GM19240 (cell line): ENCODE data around the gene TP53TG5.
A peak's percentile ranks its signal among the peaks of the same experiment; 100 is the strongest.

Source experiments
- DNase-seq: peaks from one replicate; pipeline ENCODE4 v3.0.0; 2011; ENCODE audit warnings: low spot score; ENCODE audit not compliant: insufficient read length

The TP53TG5 gene

DNA sequence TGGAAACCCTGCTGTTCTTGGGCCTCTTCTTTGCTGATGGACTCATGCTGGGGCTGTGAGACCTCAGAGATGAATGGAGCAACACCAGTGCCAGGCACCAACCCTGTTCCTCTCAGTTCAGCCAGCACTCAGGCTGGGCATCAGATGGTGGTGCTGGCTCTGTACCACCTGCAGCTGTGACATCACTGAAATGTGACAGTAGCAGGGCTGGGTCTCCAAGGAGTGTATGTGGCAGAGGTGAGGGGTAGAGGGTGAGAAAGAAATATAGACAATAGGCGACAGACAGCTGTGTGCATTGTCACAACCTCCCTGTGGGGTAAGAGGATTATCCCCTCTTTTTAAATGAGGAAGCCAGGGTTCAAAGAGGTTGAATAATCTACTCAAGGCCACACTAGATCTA is at the start of gene TP53TG5:
Gene TP53TG5, minus strand, starts transcription at position 135 of the 400 bp plus-strand sequence. Its CDS starts 89 bp downstream, at position 46.
- DNase-seq: no peak

DNA sequence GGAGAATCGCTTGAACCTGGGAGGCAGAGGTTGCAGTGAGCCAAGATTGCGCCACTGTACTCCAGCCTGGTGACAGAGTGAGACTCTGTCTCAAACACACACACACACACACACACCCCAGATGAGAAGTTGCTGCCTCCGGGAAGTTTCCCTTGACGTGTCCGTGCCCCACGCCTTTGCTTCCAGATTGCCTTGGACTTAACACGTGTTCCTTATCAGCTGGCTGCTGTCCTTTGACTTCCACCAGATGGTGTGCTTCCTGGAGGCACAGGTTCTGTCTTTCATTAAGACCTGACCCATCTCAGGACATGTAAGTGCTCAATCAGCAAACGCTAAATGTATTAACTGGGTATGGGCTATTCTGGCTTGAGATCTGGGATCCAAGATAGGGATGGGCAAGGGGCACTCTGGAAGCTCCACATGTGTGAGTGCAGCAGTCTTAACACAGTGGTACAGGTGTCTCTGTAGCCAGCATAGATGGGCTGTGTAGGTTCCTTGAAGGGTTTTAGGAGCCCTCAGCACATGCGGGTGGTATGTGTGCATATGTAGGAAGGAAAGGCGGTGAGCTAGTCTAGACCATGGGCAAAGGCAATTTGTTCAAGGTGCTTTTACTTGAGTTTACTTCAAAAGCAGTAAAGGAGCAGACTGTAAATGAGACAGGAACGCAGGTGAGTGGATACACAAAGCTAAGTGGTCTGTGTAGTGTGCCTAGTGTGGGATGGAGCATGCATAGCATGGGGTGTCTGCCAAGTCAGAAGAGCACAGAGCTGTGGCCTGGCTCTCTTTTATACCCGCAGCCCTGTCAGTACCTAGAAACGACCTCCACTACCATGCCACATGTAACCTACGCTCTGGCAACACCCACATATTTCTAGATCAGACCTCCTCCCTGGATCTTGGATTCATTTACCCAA is 49.4 kb upstream of the TP53TG5 start:
- DNase-seq: no peak

DNA sequence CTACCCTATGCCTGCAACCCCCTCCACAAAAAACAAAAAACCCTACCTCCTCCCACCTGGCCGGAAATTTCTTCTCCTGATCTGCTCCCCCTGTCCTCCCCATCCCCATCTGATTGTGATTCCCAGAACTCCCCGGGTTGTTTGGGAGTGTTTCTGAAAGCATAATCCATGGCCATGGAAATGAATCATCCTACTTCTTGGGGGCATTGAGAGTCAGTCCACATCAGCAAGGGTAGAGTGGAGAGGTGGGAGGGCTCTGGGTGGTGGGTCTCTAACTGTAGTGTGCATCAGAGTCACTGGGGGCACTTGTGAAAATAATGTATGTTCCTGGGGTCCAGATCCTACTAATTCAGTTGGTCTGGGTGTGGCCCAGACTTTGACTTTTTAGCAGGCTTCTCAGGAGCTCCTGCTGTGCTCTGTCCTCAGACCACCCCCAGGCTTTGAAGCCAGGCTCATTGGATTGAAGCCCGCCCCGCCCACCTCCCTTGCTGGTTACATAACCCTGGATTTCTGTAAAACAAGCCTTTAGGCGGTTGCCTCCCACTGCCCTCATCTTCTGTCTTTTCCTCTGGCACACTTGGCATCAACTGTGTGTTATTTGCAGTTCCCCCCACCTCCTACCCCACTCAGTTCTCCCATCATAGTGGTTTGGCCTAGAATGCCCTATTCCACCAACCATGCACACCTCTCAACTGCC is 48.3 kb upstream of the TP53TG5 start:
- DNase-seq: no peak

DNA sequence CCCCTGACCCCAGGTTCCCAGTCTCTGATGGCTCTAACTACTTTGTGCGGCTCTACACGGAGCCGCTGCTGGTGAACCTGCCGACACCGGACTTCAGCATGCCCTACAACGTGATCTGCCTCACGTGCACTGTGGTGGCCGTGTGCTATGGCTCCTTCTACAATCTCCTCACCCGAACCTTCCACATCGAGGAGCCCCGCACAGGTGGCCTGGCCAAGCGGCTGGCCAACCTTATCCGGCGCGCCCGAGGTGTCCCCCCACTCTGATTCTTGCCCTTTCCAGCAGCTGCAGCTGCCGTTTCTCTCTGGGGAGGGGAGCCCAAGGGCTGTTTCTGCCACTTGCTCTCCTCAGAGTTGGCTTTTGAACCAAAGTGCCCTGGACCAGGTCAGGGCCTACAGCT is 47.4 kb upstream of the TP53TG5 start:
- no peak for DNase-seq

DNA sequence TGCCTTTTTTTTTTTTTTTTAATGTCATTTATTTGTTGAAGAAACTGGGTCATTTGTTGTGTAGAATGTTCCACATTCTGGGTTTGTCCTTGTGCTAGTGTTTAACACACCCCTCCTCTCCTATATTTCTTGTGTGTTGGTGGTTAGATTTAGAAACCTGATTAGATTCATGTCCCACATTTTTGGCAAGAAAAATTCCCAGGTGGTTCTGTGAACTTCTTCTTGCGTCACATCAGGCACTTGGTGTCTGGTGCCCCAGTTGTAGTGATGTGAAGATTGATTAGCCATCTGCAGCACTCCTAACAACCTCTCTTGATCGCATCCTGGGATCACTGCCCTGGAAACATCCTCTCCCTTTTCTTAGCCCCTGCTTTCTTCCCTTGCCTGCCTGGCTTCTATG is 45.6 kb upstream of the TP53TG5 start:
- no peak for DNase-seq

DNA sequence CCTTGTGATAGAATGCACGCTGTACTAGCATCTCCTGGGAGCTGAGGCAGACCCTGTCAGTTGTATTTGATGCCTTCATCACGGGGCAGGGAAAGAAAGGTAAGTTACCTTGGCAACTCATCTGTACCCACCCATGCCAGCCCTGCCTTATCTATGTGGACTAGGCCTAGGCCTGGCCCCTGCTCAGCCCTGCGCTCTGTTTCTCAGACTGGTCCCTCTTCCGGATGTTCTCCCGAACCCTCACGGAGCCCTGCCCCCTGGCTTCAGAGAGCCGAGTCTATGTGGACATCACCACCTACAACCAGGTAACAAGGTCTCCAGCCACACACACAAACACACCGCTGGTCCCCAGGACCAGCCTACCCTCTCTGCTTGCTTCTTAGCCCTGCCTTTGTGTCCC is 42.0 kb upstream of the TP53TG5 start:
- no peak for DNase-seq

DNA sequence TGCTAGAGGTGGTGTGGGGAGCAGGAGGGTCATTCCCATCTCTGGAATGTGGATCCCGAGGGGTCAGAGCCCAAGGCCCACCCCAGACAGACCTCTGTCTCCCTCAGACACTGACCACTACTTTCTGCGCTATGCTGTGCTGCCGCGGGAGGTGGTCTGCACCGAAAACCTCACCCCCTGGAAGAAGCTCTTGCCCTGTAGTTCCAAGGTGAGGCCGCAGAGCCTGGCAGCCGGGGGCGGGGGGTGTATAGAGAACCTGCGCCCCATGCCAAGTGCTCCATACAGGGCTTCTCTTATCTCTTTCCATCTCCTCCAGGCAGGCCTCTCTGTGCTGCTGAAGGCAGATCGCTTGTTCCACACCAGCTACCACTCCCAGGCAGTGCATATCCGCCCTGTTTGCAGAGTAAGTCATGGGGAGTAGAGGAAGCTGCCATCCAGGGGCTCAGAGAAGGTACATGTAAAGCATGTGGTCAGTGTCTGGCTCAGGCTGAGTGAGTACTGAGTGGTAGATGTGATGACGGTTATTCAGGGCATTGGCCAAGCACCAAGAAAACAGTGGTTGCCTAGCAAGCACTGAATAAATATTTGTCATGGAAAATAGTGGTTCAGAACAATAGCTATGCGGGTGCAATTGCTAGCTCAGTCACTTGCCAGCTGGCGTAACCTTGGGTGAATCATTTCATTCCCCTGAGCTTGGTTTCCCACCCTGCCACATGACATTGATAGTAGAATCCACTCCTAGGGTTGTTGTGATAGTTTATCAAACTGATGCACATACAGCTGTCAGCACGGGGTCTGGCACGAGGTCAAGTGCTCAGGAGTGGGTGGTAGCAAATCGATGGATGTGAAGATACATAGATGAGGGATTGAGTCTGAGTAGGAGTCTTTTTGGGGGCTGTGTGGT is 41.3 kb upstream of the TP53TG5 start:
- no peak for DNase-seq

DNA sequence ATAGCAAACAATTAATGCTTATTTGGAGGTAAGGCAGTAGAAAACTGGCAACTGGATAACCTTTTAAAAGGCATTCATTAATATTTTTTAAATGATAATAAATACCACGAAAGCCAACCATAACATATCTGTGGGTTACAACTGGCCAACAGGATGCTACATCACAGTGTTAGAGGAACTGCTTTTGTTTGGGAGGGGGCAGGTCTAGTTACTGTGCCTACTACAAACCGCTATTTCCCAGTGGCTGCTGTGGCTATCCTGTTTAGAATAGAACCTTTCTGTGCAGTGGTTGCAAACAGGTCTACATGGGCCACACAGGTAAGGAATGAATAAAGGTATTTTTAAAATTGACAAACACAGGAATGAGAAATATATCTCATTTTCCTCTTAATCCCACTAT is 38.8 kb upstream of the TP53TG5 start:
- DNase-seq: no peak

DNA sequence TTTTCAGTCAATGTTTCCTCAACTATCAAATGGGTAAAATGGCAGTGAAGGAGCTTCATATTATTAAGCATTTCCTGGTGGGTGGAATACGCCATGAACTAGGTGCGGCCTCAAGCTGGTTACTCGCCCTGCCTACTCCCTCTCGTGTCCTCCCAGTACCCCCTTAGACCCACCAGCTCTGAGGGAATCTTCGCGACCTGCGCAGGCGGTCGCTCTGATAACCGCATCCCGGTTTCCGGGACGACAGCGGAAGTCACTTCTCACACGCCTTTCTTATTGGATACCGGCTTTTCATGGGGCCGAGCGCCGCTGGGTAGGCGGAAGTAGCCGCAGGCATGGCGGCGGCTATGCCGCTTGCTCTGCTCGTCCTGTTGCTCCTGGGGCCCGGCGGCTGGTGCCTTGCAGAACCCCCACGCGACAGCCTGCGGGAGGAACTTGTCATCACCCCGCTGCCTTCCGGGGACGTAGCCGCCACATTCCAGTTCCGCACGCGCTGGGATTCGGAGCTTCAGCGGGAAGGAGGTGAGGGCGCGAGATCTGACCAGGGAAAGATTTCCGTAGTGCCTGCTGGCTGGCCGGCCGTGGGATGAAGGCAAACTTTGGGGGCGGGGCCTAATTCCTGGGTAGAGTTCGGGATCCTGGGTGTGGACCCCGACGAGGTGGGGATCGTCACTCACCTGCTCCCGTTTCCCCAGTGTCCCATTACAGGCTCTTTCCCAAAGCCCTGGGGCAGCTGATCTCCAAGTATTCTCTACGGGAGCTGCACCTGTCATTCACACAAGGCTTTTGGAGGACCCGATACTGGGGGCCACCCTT is 37.9 kb upstream of the TP53TG5 start, which contains the start of gene PIGT:
Gene PIGT, plus strand, starts transcription at position 320 of the 816 bp plus-strand sequence. Its CDS starts 16 bp downstream, at position 336.
- DNase-seq: peak; percentile 79

DNA sequence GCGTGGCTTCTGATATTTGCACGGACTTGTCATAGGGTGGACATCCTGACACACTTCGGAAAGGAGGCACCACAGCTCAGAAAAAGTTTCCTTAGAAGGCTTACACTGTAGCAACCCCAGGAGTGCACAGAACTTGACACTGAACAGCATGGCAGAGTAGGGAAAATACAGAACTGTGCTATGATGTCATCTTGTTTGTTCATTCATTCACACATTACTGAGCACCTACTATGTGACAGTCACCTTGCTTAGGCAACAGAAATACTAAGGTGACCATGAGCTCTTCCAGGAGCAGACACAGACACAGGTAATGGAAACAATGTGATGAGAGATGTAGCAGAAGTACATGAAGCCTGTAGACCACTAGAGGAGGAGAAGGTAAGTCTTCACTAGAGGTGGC is 35.4 kb upstream of the TP53TG5 start:
- no peak for DNase-seq

DNA sequence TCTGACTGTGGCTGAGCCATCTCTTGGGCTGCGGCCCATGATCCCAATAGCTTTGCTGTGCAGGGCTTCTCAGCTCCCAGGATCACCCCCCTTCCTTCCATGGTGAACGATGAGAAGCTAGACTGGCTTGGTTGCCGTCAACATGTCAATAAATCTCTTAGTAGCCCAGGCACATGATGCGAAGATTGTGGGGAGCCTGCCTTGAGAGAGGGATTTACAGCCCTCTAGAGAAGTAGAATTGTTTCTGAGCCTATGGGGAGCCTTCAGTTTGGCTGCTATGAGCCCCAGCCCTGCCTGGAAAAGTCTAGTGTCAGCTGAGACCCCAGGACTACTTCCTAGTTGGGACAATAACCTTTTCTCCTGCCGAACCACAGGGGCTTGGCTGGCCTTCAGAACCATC is 34.5 kb upstream of the TP53TG5 start:
- no peak for DNase-seq

DNA sequence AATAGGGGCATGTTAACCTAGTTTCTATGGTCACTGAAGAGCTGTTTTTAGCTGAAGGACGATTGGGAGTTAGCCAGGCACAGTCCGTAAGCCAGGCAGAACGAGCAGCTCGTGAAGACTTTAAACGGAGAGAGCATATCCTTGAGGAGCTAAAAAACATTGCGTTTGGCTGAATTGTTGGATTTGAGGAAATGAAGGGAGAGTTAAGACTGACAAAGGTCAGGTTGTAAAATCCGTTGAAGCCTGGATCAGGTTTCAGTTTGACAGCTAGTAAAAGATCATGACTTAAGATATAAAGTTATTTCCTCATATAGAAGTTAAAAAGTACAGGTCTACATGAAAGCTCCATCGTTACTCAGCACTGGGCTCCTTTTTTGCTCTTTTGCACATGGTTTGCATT is 32.8 kb upstream of the TP53TG5 start:
- DNase-seq: no peak

DNA sequence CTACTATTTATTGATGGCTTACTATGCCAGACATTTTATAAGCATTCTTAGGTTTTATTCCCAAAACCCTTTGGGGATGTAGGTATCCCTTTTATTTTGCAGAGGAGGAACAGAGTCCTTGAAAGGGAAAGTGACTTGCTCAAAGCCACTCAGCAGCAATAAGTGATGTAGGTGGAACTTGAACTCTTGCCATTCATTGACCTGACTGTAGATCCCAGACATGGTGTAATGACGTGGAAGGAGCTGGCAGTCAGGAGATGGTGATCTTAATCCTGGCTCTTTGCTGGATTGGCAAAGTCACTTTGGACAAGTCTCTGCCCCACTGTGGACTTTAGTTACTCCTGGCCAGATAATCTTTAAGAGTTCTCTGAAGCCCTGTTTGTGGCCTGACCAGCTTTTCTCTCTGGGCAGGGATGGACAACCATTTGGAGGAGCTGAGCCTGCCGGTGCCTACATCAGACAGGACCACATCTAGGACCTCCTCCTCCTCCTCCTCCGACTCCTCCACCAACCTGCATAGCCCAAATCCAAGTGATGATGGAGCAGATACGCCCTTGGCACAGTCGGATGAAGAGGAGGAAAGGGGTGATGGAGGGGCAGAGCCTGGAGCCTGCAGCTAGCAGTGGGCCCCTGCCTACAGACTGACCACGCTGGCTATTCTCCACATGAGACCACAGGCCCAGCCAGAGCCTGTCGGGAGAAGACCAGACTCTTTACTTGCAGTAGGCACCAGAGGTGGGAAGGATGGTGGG is 31.6 kb upstream of the TP53TG5 start:
- DNase-seq: no peak

DNA sequence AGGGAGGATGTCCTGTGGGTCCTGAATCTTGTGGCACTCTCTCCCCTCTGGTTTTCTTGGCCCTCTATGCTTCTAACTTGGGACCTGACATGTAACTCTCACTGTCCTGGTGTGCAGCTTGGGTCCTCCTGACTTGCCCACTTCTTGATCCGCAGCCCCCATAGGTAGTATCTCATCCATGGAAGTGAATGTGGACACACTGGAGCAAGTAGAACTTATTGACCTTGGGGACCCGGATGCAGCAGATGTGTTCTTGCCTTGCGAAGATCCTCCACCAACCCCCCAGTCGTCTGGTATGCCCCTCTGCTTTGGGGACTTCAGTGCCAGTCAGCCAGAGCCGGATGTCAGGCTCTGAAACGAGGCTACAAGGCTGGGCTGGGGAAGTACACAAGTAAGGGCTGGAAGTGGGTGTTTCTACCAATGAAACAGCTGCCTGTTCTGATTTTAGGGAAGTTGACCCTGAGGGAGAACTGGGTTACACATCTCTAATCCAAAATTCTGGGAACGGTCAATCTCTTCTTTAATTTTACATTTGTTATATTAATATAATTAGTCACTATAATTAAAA is 30.6 kb upstream of the TP53TG5 start:
- no peak for DNase-seq

DNA sequence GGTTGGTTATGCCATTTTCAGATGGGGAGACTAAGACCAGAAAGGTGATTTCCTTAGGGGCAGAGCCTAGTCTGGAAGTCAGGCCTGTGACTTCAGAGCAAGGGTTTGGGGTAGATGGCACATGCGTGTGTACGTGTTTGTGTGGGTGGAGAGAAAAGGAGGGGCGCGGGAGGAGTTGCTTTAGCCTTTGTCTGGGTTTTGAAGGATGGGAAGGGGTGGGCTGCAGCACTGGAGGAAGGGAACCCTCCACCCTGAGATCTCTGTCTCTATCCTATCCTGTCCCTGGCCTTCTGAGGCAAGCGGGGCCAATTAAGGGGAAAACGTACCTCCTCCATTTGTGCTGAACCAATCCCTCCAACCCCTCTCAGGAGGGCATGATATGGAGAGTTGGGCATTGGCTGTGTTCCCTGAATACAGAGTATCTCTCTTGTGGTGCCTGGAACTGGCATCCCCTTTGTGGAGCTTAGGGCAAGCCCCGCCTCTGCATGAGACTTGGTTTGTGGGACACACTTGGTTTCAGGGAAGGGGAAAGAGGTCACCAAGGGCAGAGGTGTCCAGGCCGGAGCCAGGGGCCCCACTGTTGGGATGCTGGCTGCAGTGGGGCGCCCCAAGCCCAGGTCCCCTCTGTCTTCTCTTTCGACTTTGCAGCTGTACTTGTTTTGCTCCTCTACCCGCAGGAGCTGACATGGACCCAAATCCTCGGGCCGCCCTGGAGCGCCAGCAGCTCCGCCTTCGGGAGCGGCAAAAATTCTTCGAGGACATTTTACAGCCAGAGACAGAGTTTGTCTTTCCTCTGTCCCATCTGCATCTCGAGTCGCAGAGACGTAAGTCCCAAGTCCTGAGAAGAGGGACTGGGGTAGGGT is 29.9 kb upstream of the TP53TG5 start, which contains the start of gene DBNDD2:
Gene DBNDD2, plus strand, starts transcription at position 507 of the 863 bp plus-strand sequence. Its CDS starts 179 bp downstream, at position 686.
- no peak for DNase-seq

DNA sequence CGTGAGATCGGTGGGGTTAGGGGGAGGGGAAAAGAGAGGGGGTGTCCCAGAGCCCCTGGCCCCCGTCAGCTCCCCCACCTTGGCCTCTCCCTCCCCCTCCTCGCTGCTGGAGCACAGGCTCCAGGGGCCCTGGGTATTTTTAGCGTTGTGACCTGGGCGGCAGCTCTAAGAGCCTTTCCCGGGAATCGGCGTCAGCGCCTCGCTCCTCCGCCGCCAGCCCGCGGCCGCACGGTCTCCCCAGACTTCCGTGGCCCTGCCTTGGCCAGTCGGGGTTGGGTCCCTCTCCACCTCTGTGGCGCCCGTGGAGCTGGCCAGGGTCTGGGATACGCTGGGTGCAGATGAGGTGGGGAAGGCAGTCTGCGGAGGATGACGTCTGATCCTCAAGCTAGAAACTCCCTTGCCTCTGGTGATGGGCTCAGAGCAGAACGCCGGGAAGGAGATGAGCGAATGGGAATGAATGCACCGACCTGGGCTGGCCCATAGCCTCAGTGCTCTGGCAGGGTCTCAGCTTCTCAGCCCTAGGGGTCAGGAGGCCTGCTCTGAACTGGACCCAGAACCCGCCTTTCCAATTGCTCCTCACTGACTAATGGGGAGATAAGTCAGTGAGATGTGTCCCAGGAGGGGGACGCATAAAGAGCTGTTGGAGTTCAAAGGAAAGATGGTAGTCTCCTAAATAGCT is 29.1 kb upstream of the TP53TG5 start:
- no peak for DNase-seq

DNA sequence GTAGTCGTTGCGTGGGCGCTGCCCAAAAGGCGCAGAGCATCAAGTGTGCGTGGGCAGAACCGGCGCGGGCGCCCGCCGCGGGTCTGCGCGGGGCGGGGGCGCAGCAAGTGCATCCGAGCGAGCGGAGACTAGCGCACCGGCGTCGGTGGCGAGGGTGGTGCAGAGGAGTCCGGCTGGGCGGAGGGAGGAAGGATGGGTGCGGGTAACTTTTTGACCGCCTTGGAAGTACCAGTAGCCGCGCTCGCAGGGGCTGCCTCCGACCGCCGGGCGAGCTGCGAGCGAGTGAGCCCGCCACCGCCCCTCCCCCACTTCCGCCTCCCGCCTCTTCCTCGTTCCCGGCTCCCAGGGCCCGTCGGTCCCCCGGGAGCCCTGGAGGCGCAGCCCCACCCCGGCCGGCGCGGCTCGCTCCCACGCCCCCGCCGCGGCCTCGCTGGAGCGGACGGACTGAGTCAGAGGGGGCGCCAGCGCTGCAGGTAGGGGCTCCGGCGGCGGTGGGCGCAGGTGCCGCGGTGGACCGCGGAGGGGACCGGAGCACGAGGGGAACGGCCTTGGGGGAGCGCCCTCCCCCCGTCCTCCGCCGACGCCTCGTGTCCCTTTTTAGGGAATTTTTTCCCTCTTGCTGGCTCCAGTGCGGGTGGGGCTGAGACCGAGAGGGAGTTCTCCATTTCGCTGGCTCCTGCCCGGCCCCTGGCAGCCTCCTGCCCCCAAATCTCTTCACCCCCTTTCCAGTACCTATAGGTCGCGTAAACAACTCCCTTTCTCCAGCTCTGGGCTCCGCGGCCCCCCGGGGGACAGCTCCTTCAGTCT is 28.3 kb upstream of the TP53TG5 start:
- no peak for DNase-seq
